HG02884 (cell line): ENCODE measurements around the gene RGL3.
"Not testable (repeated sequence)": the region's sequence is repeated elsewhere in the genome, so short reads cannot be mapped to it uniquely, and the experiment has no call there.

Source experiments
- ATAC-seq: cut with Tn5 transposase; IDR thresholded peaks from one replicate; pipeline ENCODE4 v1.9.1; 2021; ENCODE audit warnings: mild to moderate bottlenecking, moderate library complexity; ENCODE audit not compliant: unreplicated experiment

Gene RGL3

GRCh38 chr19:11382898-11383705 is 36.0 kb downstream of the RGL3 start:
- no peak for ATAC-seq

GRCh38 chr19:11380653-11381537 is 38.2 kb downstream of the RGL3 start:
- peak; percentile 66 for ATAC-seq

GRCh38 chr19:11379857-11380350 is 39.2 kb downstream of the RGL3 start:
- no peak for ATAC-seq

DNA sequence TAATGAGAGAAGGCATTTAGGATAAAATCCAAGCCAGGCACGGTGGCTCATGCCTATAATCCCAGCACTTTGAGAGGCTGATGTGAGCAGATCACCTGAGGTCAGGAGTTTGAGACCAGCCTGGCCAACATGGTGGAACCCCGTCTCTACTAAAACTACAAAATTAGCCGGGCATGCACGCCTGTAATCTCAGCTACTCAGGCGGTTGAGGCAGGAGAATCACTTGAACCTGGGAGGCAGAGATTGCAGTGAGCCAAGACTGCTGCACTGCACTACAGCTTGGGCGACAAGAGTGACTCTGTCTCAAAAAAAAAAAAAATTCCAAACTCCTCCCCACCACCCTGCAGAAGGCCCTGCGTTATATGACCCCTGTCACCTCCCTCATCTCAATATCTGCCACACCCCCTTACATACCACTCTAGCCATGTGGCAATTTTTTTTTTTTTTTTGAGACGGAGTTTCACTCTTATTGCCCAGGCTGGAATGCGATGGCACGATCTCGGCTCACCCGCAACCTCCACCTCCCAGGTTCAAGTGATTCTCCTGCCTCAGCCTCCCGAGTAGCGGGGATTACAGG is 39.8 kb downstream of the RGL3 start:
- ATAC-seq = not testable (repeated sequence)

- no peak for ATAC-seq
Measured at GRCh38 chr19:11378319-11379189, 40.6 kb downstream of the RGL3 start.

- ATAC-seq = no peak
Measured at GRCh38 chr19:11377756-11378155, 41.4 kb downstream of the RGL3 start.

DNA sequence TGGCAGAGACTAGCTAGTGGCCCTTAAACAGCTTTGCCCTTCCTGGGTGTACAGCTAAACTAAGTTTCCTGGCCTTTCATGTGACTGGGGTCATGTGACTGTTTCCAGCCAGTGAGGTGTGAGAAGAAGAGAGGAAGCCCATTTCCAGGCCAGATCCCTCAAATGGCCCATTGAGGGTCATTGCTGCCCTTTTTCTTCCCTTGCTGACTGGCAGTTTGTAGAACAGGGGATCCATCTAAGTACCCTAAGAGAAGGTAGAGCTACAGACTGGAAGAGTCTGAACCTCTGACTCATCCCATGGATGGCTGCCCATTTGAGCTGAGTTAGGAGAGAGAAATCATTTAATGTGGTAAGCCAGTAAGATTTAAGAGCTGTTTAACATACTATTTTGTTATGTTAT is 41.9 kb downstream of the RGL3 start:
- no peak for ATAC-seq

- ATAC-seq = peak; percentile 29
Measured at GRCh38 chr19:11375143-11375948, 43.8 kb downstream of the RGL3 start.

DNA sequence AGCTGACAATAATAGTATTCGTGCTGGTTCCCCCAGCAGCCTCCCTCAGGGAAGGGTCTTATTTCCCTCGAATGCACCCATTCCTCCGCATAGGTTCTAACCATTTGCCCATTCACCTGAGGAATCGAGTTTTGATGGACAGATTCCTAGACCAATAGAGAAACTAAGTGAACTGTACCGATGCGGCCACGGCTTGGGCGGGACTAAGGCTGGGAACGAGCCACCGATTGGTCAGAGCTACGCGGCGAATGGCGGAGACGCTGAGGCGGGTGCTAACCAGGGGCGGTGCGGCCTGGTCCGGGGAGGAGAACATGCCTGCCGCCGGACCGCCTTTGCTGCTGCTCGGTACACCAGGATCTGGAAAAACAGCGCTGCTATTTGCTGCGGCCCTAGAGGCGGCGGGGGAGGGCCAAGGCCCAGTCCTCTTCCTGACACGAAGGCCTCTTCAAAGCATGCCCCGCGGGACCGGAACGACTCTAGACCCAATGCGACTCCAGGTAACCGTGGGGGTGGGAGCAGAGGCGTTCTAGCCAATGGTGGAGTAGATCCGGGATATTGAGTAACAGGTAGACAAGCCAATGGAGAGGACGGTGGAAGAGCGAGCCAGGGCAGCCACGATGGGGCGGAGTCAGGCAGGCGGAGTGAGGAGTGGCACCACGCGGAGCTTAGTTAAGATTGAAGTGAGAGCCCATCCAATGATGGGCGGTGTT is 44.5 kb downstream of the RGL3 start, which contains the start of gene SWSAP1:
Gene SWSAP1, plus strand, starts transcription at position 234 of the 710 bp plus-strand sequence. Its CDS starts 15 bp downstream, at position 249.
- peak; percentile 85 for ATAC-seq

GRCh38 chr19:11373885-11374432 is 45.2 kb downstream of the RGL3 start:
- no peak for ATAC-seq

- no peak for ATAC-seq
Measured at GRCh38 chr19:11373166-11373884, 45.8 kb downstream of the RGL3 start.

DNA sequence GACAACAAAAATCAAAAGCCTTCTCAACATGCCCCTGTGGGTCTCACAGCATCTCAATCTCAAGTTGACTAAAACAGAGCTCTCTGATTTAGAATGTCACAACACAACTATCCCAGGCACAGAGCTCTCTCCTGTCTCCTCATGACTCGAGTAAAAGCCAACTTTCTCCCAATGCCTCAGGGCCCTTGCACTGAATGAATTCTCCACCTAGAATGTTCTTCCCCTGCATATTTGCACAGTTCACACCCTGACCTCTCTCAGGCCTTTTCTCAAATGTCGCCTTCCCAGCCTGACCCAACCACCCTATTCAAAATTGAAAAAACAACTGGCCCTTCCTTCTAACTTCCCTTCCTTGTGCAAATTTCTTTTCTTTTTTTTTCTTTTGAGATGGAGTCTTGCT is 48.4 kb downstream of the RGL3 start:
- no peak for ATAC-seq

GRCh38 chr19:11367528-11367927 is 51.6 kb downstream of the RGL3 start:
- ATAC-seq = no peak

GRCh38 chr19:11365557-11366117 is 53.5 kb downstream of the RGL3 start:
- no peak for ATAC-seq

GRCh38 chr19:11364935-11365334 is 54.2 kb downstream of the RGL3 start:
- no peak for ATAC-seq

- ATAC-seq = no peak
Measured at GRCh38 chr19:11364296-11364904, 54.7 kb downstream of the RGL3 start.

DNA sequence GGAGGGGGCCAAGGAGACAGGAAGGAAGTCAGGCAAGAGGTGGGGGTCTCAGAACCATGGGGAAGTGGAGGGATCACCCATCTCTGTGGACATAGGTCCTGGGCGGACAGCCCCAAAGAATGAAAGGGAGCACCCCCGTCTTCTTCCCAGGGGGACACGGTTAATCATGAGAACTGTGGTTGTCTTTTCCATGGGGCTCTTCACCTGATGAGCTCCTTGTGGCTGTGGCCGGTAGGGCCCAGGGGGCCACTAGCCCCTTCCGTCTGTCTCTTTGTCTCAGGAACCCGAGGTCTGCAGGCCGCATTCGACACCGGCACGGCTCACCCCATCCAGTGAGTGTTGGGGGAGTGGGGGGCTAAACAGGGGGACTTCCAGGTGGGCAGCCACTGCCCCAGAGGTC is 55.2 kb downstream of the RGL3 start:
- ATAC-seq = no peak
